NCI-H748 (cell line): ENCODE measurements around the gene NRG3.

Source experiments
- DNase-seq: peaks from one replicate; lab custom pipeline; 2025; ENCODE audit not compliant: unreplicated experiment; lab: John Stamatoyannopoulos, UW

The NRG3 gene

GRCh38 chr10:82462910-82463551, 588.0 kb downstream of the NRG3 start:
- DNase-seq: no peak

GRCh38 chr10:82463614-82464013, 588.6 kb downstream of the NRG3 start:
- peak; percentile 57 for DNase-seq

GRCh38 chr10:82464191-82464818, 589.3 kb downstream of the NRG3 start:
- no peak for DNase-seq

- peak; percentile 14 for DNase-seq
These were observed 590.0 kb downstream of the NRG3 start for GRCh38 chr10:82464966-82465365.

GRCh38 chr10:82468453-82468852, 593.5 kb downstream of the NRG3 start:
- peak; percentile 4 for DNase-seq

- peak; percentile 89 for DNase-seq
These were observed 597.7 kb downstream of the NRG3 start for GRCh38 chr10:82472406-82473335.

- DNase-seq: no peak
These were observed 602.8 kb downstream of the NRG3 start for GRCh38 chr10:82477776-82478175.

GRCh38 chr10:82492647-82493046, 617.7 kb downstream of the NRG3 start:
- DNase-seq: no peak

GRCh38 chr10:82496114-82496513, 621.1 kb downstream of the NRG3 start:
- DNase-seq: no peak

GRCh38 chr10:82497439-82497838, 622.4 kb downstream of the NRG3 start:
- DNase-seq: no peak

- no peak for DNase-seq
These were observed 624.0 kb downstream of the NRG3 start for GRCh38 chr10:82498976-82499375.

GRCh38 chr10:82505009-82505408, 630.0 kb downstream of the NRG3 start:
- DNase-seq: no peak

- no peak for DNase-seq
These were observed 631.8 kb downstream of the NRG3 start for GRCh38 chr10:82506680-82507376.

- DNase-seq: no peak
These were observed 640.3 kb downstream of the NRG3 start for GRCh38 chr10:82515256-82515655.

- DNase-seq: peak; percentile 18
These were observed 654.1 kb downstream of the NRG3 start for GRCh38 chr10:82529062-82529461.

GRCh38 chr10:82535457-82535856, 660.5 kb downstream of the NRG3 start:
- no peak for DNase-seq

- no peak for DNase-seq
These were observed 661.7 kb downstream of the NRG3 start for GRCh38 chr10:82536668-82537067.

GRCh38 chr10:82538272-82538671, 663.3 kb downstream of the NRG3 start:
- DNase-seq: no peak

GRCh38 chr10:82543631-82544030, 668.6 kb downstream of the NRG3 start:
- DNase-seq: no peak

GRCh38 chr10:82544377-82544776, 669.4 kb downstream of the NRG3 start:
- DNase-seq: no peak

GRCh38 chr10:82551506-82551905, 676.5 kb downstream of the NRG3 start:
- DNase-seq: no peak
